H9 (cell line): ENCODE data around the gene GRAMD1B. TPM values are rescaled to one million over a fixed set of nuclear protein-coding genes. Genes with fewer than 3 reads are reported as not detected.

Source experiments
- DNase-seq: peaks from one replicate; pipeline ENCODE4 v3.0.0-alpha.2; 2017
- H2AFZ ChIP-seq: one replicate; pipeline ENCODE4 v1.6.1; 2013; ENCODE audit warnings: mild to moderate bottlenecking, low read length, control low read depth, moderate library complexity
- H2AK5ac ChIP-seq: 2 replicates; pipeline ENCODE4 v1.6.1; 2013; ENCODE audit warnings: low read length, control low read depth, mixed read lengths; ENCODE audit not compliant: insufficient read length
- H2BK120ac ChIP-seq: one replicate; pipeline ENCODE4 v1.6.1; 2013; ENCODE audit warnings: low read depth, mild to moderate bottlenecking, low read length, control low read depth, inconsistent platforms; ENCODE audit not compliant: poor library complexity, severe bottlenecking
- H2BK12ac ChIP-seq: 2 replicates; pipeline ENCODE4 v1.6.1; 2013; ENCODE audit warnings: low read length, control low read depth, mixed read lengths, low read depth; ENCODE audit not compliant: insufficient read length
- H2BK15ac ChIP-seq: 2 replicates; pipeline ENCODE4 v1.6.1; 2013; ENCODE audit warnings: low read depth, low read length, control low read depth
- H2BK20ac ChIP-seq: one replicate; pipeline ENCODE4 v1.6.1; 2013; ENCODE audit warnings: low read depth, mild to moderate bottlenecking, low read length, control low read depth, inconsistent platforms; ENCODE audit not compliant: poor library complexity, severe bottlenecking
- H2BK5ac ChIP-seq: 2 replicates; pipeline ENCODE4 v1.6.1; 2013; ENCODE audit warnings: low read length, control low read depth, mixed read lengths; ENCODE audit not compliant: insufficient read length
- H3K14ac ChIP-seq: 2 replicates; pipeline ENCODE4 v1.6.1; 2013; ENCODE audit warnings: low read length, control low read depth; ENCODE audit not compliant: insufficient read depth
- H3K18ac ChIP-seq: 2 replicates; pipeline ENCODE4 v1.6.1; 2013; ENCODE audit warnings: low read depth, mild to moderate bottlenecking, mixed read lengths, low read length, control low read depth; ENCODE audit not compliant: insufficient read length
- H3K23ac ChIP-seq: 2 replicates; pipeline ENCODE4 v1.6.1; 2013; ENCODE audit warnings: low read length, control low read depth, mixed read lengths, low read depth; ENCODE audit not compliant: insufficient read length
- H3K23me2 ChIP-seq: 2 replicates; pipeline ENCODE4 v1.6.1; 2013; ENCODE audit warnings: low read depth, mild to moderate bottlenecking, mixed read lengths, low read length, control low read depth; ENCODE audit not compliant: insufficient read length, poor library complexity, severe bottlenecking
- H3K27ac ChIP-seq: 2 replicates; pipeline ENCODE4 v1.5.1; 2013; ENCODE audit warnings: low read length, control low read depth, mixed read lengths, low read depth; ENCODE audit not compliant: insufficient read length
- H3K27me3 ChIP-seq: 2 replicates; pipeline ENCODE4 v1.6.1; 2013; ENCODE audit warnings: low read length, control low read depth, inconsistent platforms; ENCODE audit not compliant: insufficient read depth
- H3K4ac ChIP-seq: 2 replicates; pipeline ENCODE4 v1.6.1; 2013; ENCODE audit warnings: low read depth, mild to moderate bottlenecking, control low read depth, inconsistent platforms, low read length, moderate library complexity
- H3K4me1 ChIP-seq: 2 replicates; pipeline ENCODE4 v1.6.1; 2013; ENCODE audit warnings: low read length, control low read depth, inconsistent platforms; ENCODE audit not compliant: insufficient read depth
- H3K4me2 ChIP-seq: 2 replicates; pipeline ENCODE4 v1.6.1; 2013; ENCODE audit warnings: low read length, control low read depth, mixed read lengths; ENCODE audit not compliant: insufficient read length, insufficient read depth
- H3K56ac ChIP-seq: 2 replicates; pipeline ENCODE4 v1.6.1; 2013; ENCODE audit warnings: low read depth, mild to moderate bottlenecking, mixed read lengths, low read length, control low read depth; ENCODE audit not compliant: insufficient read length
- H3K79me1 ChIP-seq: 2 replicates; pipeline ENCODE4 v1.6.1; 2013; ENCODE audit warnings: low read depth, mild to moderate bottlenecking, moderate library complexity, low read length, control low read depth, inconsistent platforms; ENCODE audit not compliant: insufficient read depth, poor library complexity, severe bottlenecking
- H3K79me2 ChIP-seq: 2 replicates; pipeline ENCODE4 v1.6.1; 2013; ENCODE audit warnings: low read length, control low read depth, inconsistent platforms; ENCODE audit not compliant: insufficient read depth
- H3K9ac ChIP-seq: 2 replicates; pipeline ENCODE4 v1.6.1; 2013; ENCODE audit warnings: low read length, control low read depth, mixed read lengths; ENCODE audit not compliant: insufficient read length; ENCODE audit errors: extremely low read depth
- H3K9me3 ChIP-seq: one replicate; pipeline ENCODE4 v1.6.1; 2013; ENCODE audit warnings: low read depth, low read length, inconsistent platforms; ENCODE audit not compliant: control insufficient read depth
- H3T11ph ChIP-seq: one replicate; pipeline ENCODE4 v1.6.1; 2013; ENCODE audit warnings: mild to moderate bottlenecking, low read length, control low read depth, inconsistent platforms
- H4K20me1 ChIP-seq: one replicate; pipeline ENCODE4 v1.6.1; 2013; ENCODE audit not compliant: control insufficient read depth, insufficient read length, insufficient read depth
- H4K5ac ChIP-seq: 2 replicates; pipeline ENCODE4 v1.6.1; 2013; ENCODE audit warnings: low read depth, mild to moderate bottlenecking, mixed read lengths, low read length, control low read depth; ENCODE audit not compliant: insufficient read length
- H4K8ac ChIP-seq: replicated peaks from 2 replicates; pipeline ENCODE4 v1.6.1; 2013; ENCODE audit warnings: low read length, control low read depth, mixed read lengths, low read depth; ENCODE audit not compliant: insufficient read length
- H4K91ac ChIP-seq: 2 replicates; pipeline ENCODE4 v1.6.1; 2013; ENCODE audit warnings: low read depth, mild to moderate bottlenecking, moderate library complexity, mixed read lengths, low read length, control low read depth; ENCODE audit not compliant: insufficient read length
- H3K27ac Mint-ChIP-seq, 3 experiments: 2 replicates in 2 of 3; 3 replicates in 1 of 3; pipeline ENCODE4 v1.8.0; 2020 to 2021; ENCODE audit warnings: mixed read lengths in 3 of 3, mild to moderate bottlenecking in 1 of 3, moderate library complexity in 1 of 3
- H3K27me3 Mint-ChIP-seq: 2 replicates; pipeline ENCODE4 v1.8.0; 2021; ENCODE audit warnings: low read depth, mild to moderate bottlenecking, moderate library complexity, mixed read lengths
- H3K36me3 Mint-ChIP-seq, 3 experiments: 2 replicates in 2 of 3; 3 replicates in 1 of 3; pipeline ENCODE4 v1.8.0; 2020 to 2021; ENCODE audit warnings: low read depth in 3 of 3, mixed read lengths in 3 of 3; ENCODE audit not compliant: insufficient read depth in 1 of 3
- H3K4me1 Mint-ChIP-seq, 2 experiments: 2 replicates each; pipeline ENCODE4 v1.8.0; 2020; ENCODE audit warnings: mixed read lengths in 2 of 2
- H3K4me3 Mint-ChIP-seq, 2 experiments: 2 replicates in 1 of 2; 3 replicates in 1 of 2; pipeline ENCODE4 v1.8.0; 2020 to 2021; ENCODE audit warnings: mild to moderate bottlenecking in 2 of 2, mixed read lengths in 2 of 2, moderate library complexity in 1 of 2
- H3K9me3 Mint-ChIP-seq, 2 experiments: 2 replicates in 1 of 2; 3 replicates in 1 of 2; pipeline ENCODE4 v1.8.0; 2020; ENCODE audit warnings: mild to moderate bottlenecking in 2 of 2, mixed read lengths in 2 of 2, moderate library complexity in 1 of 2
- WGBS: extraction: QIAGEN DNeasy Blood & Tissue Kit; methylation state at CpG from one replicate; pipeline ENCODE4 v1.1.7; 2013; ENCODE audit warnings: missing lambda C conversion rate, low lambda C conversion rate, mixed read lengths; ENCODE audit not compliant: insufficient read length; ENCODE audit errors: extremely low coverage; 5-methylcytosine and 5-hydroxymethylcytosine counted together
- total RNA-seq: library from RNA; stranded (reverse); gene quantifications from 2 replicates; pipeline ENCODE4 v1.2.1, GENCODE V29; 2021
- TF ChIP-seq, protein P1 (sequence below): fragments of 200-600 bp; sonication (generic); conservative IDR thresholded peaks from 3 replicates; pipeline ENCODE4 v1.8.0; 2021; ENCODE audit warnings: antibody characterized with exemption, mild to moderate bottlenecking

The GRAMD1B gene
- total RNA-seq, 1 experiment from 2014 or later, result 25.9 TPM

DNA sequence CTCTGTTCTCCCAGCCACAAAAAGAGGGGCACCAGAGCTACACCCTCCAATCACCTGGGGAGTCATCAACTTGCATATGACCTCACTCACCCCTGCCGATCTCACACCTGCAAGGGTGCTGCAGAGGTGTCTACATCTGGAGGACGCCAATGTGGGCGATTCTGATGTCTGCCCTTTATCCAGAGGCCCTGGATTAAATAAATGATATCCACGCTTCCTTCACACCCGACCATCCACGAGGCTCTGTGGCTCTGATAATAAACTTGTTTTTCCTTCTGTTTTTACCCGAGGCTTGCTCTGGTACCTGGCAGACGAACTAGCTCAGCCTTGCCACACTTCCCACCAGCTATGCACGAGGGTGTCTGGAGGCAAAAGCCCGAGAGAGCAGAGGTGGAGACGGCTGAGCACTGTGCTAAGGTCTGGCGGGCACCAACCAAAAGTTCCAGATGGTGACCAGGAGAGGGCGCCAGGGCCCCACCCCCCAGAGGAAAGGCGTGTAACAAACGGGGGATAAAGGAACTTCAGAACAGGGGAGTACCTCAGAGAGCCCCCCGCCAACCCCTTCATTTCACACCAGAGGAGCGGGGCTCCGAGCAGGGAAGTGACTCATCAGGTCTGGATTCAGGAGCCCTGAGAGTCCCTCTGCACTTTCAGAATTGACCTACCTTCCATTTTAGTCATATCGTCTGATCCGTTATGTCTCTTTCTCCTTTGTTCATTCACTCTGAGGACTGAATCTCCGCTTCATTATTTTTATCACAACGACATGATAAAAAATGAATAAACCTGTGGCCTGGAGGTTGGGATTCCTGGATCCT, 210.8 kb downstream of the GRAMD1B start:
- Histone ChIP-seq H4K5ac (no peak overlapping the region), H4K20me1 (peaks cover 3% of the 10 kb centered on the region), H2BK120ac (no peak overlapping the region), H3K4me2 (no peak overlapping the region), H3K79me2 (no peaks in the 10 kb centered on the region), H2AK5ac (no peak overlapping the region), H3K18ac (no peak overlapping the region), H3K14ac (no peak overlapping the region), H3K9me3 (no peaks in the 10 kb centered on the region), H4K8ac (no peak overlapping the region), H3K4me1 (peaks cover 2% of the 10 kb centered on the region; the same call in 1 of the 2 replicates), H2BK5ac (no peak overlapping the region), H2BK12ac (no peak overlapping the region), H3K56ac (no peak overlapping the region), H3K9ac (no peak overlapping the region), H3K79me1 (no peaks in the 10 kb centered on the region), H3K4ac (no peak overlapping the region), H3K27ac (no peak overlapping the region), H3K27me3 (no peaks in the 10 kb centered on the region; the same call in 1 of the 2 replicates), H3T11ph (no peak overlapping the region), H2BK15ac (no peak overlapping the region), H4K91ac (no peak overlapping the region), H2AFZ (no peak overlapping the region), H3K23me2 (no peaks in the 10 kb centered on the region), H2BK20ac (no peak overlapping the region), H3K23ac (no peak overlapping the region)
- TF ChIP-seq, protein P1, sequence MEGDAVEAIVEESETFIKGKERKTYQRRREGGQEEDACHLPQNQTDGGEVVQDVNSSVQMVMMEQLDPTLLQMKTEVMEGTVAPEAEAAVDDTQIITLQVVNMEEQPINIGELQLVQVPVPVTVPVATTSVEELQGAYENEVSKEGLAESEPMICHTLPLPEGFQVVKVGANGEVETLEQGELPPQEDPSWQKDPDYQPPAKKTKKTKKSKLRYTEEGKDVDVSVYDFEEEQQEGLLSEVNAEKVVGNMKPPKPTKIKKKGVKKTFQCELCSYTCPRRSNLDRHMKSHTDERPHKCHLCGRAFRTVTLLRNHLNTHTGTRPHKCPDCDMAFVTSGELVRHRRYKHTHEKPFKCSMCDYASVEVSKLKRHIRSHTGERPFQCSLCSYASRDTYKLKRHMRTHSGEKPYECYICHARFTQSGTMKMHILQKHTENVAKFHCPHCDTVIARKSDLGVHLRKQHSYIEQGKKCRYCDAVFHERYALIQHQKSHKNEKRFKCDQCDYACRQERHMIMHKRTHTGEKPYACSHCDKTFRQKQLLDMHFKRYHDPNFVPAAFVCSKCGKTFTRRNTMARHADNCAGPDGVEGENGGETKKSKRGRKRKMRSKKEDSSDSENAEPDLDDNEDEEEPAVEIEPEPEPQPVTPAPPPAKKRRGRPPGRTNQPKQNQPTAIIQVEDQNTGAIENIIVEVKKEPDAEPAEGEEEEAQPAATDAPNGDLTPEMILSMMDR, result peak; percentile 94
- no peaks in the 10 kb centered on the region for H3K36me3 Mint-ChIP-seq
- H3K4me3 Mint-ChIP-seq, result no peak overlapping the region; a peak in 2 of 5 replicates
- no peak overlapping the region for H3K27ac Mint-ChIP-seq
- no CpG with 5 or more reads among the region's 22 CpGs for WGBS
- peaks cover 7% of the 10 kb centered on the region for H3K27me3 Mint-ChIP-seq
- peaks cover 30 to 36% of the 10 kb centered on the region in 2 experiments for H3K4me1 Mint-ChIP-seq
- H3K9me3 Mint-ChIP-seq, result peaks cover 0 to 3% of the 10 kb centered on the region in 2 experiments; a peak in 1 of 5 replicates
- peak; percentile 77 for DNase-seq
